Measurements from ENCODE around the gene CDK5R1. TPM values are rescaled to one million over a fixed set of nuclear protein-coding genes. Genes with fewer than 3 reads are reported as not detected.
"Not testable (repeated sequence)": the region's sequence is repeated elsewhere in the genome, so short reads cannot be mapped to it uniquely, and the experiment has no call there.

The CDK5R1 gene
- 3.0 and 4.0 TPM in 2 replicates for total RNA-seq (2014; rRNA removed; shearing (Covaris generic))

GRCh38 chr17:32486701-32487472 is at the start of gene CDK5R1:
Gene CDK5R1, plus strand, starts transcription at chr17:32486993. Its CDS starts 628 bp downstream, at chr17:32487621.
- DNase-seq (ENCODE audit: low spot score), result peak; percentile 71

- no peak for DNase-seq (ENCODE audit: low spot score)
Measured at GRCh38 chr17:32440722-32441121, 46.1 kb upstream of the CDK5R1 start.

- DNase-seq (ENCODE audit: low spot score), result no peak
Measured at GRCh38 chr17:32441886-32442285, 44.9 kb upstream of the CDK5R1 start.

GRCh38 chr17:32443827-32444300 is 42.9 kb upstream of the CDK5R1 start:
- DNase-seq (ENCODE audit: low spot score), result no peak

- DNase-seq (ENCODE audit: low spot score), result peak; percentile 99
Measured at GRCh38 chr17:32444301-32445073, 42.3 kb upstream of the CDK5R1 start, which contains the start of gene PSMD11. Gene PSMD11, plus strand, starts transcription at chr17:32444510. Its CDS starts 14 bp downstream, at chr17:32444524.

- peak; percentile 80 for DNase-seq (ENCODE audit: low spot score)
Measured at GRCh38 chr17:32445074-32445415, 41.7 kb upstream of the CDK5R1 start.

- no peak for DNase-seq (ENCODE audit: low spot score)
Measured at GRCh38 chr17:32445497-32445896, 41.3 kb upstream of the CDK5R1 start.

GRCh38 chr17:32445971-32446370 is 40.8 kb upstream of the CDK5R1 start:
- peak; percentile 11 for DNase-seq (ENCODE audit: low spot score)

GRCh38 chr17:32446949-32447348 is 39.8 kb upstream of the CDK5R1 start:
- DNase-seq (ENCODE audit: low spot score), result no peak

- no peak for DNase-seq (ENCODE audit: low spot score)
Measured at GRCh38 chr17:32449963-32450362, 36.8 kb upstream of the CDK5R1 start.

- DNase-seq (ENCODE audit: low spot score), result not testable (repeated sequence)
Measured at GRCh38 chr17:32450379-32450778, 36.4 kb upstream of the CDK5R1 start.

GRCh38 chr17:32451879-32452278 is 34.9 kb upstream of the CDK5R1 start:
- DNase-seq (ENCODE audit: low spot score), result no peak

GRCh38 chr17:32452281-32452680 is 34.5 kb upstream of the CDK5R1 start:
- DNase-seq (ENCODE audit: low spot score), result no peak

- DNase-seq (ENCODE audit: low spot score), result no peak
Measured at GRCh38 chr17:32453370-32453769, 33.4 kb upstream of the CDK5R1 start.

- no peak for DNase-seq (ENCODE audit: low spot score)
Measured at GRCh38 chr17:32458371-32458770, 28.4 kb upstream of the CDK5R1 start.

GRCh38 chr17:32460054-32460453 is 26.7 kb upstream of the CDK5R1 start:
- DNase-seq (ENCODE audit: low spot score), result no peak

GRCh38 chr17:32461498-32461852 is 25.3 kb upstream of the CDK5R1 start:
- no peak for DNase-seq (ENCODE audit: low spot score)

- peak; percentile 88 for DNase-seq (ENCODE audit: low spot score)
Measured at GRCh38 chr17:32461853-32462617, 24.8 kb upstream of the CDK5R1 start.

GRCh38 chr17:32463304-32463703 is 23.5 kb upstream of the CDK5R1 start:
- no peak for DNase-seq (ENCODE audit: low spot score)

- no peak for DNase-seq (ENCODE audit: low spot score)
Measured at GRCh38 chr17:32464374-32464773, 22.4 kb upstream of the CDK5R1 start.

- DNase-seq (ENCODE audit: low spot score), result no peak
Measured at GRCh38 chr17:32467949-32468348, 18.8 kb upstream of the CDK5R1 start.

Measured in HT-29 (cell line).